Brain pericyte (primary cell): ENCODE data around the gene MAEL.

Experiments
- DNase-seq: peaks from one replicate; pipeline ENCODE4 v3.0.0-alpha.2; 2012; ENCODE audit warnings: low read depth, low spot score

Gene MAEL

DNA sequence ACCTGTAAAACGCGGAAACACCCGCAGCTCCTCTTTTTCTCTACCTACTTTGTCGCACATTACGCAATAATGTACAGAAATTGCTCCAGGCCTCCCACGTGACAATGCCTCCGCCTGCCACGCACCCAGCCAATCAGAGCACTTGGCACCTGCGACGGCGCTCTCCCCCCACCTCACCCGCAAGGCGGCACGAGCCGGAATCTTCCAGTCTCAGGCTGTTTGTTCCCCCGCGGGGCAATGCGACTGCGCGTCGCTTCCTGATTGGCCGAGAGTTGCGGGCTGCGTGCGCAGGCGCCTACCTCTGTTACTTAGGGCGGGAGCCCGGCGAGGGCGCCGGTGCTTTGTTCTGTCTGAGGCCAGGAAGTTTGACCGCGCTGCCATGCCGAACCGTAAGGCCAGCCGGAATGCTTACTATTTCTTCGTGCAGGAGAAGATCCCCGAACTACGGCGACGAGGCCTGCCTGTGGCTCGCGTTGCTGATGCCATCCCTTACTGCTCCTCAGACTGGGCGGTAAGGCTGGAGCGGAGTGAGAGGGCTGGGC lies at the start of gene MAEL:
TSS of gene MAEL (plus strand) at position 307 of the 542 bp plus-strand sequence. CDS start at position 380, 73 bp downstream.
- DNase-seq, result no peak

DNA sequence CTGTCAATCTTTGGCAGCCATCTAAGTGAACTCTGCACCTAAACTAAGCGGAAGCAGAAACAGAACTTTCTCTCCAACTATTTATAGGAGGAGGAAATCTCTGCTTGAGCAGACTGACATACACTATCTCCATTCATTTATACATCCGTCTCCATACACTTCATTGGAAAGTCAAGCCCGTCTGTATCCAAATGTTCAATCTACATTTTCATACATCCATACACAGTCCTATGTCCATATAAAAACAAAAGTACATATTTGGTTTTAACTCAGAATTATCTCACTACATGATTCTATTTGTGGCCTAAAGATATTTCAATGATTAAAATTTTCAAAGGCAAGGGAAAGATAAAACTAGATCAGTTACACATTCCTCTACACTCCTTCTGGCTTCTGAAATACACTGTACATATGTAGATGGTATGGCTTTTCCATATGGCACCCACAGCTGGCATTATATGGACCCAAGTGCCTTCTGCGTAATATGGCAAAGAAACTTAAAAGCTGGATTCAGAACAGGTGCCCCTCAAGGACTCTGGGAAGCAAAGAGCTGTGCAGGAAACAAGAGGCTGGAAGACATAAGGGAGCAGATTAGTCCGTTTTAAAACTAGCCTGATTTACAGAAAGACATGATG lies 49.2 kb upstream of the MAEL start:
- no peak for DNase-seq

DNA sequence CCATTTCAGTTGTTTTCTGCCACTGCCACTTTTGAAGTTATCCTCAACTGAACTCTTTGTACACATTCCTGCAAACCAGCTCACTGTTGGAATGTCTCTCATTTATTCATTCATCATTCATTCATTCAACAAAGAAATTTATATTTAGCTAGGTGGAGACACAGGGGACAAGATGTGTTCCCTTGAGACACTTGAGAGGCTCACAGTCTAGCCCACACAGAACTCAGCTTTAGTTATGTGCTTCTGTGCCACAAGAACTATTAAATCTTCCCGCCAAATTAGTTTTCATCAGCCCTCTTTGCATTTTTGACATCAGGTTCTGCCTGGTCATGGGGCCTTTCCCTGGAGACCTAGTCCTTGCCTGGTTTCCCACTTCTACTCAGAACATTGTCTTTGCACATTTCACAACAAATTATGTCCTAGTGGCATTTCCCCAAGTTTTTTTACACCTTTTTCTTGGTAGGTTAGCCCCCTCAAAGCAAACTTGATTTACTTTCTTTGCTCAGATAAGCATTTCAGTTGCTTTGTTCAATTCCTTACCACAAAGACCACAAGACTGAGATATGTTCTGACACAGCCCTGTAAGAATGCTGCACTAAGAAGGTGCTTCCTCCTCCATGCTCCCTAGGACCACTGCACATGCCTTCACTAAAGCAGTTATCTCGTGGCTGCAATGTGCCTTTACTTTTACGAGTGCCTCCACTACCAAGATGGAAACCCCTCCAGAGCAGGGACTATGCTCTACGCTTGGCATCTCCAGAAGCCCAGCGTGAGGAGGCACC lies 44.7 kb upstream of the MAEL start:
- DNase-seq, result no peak

DNA sequence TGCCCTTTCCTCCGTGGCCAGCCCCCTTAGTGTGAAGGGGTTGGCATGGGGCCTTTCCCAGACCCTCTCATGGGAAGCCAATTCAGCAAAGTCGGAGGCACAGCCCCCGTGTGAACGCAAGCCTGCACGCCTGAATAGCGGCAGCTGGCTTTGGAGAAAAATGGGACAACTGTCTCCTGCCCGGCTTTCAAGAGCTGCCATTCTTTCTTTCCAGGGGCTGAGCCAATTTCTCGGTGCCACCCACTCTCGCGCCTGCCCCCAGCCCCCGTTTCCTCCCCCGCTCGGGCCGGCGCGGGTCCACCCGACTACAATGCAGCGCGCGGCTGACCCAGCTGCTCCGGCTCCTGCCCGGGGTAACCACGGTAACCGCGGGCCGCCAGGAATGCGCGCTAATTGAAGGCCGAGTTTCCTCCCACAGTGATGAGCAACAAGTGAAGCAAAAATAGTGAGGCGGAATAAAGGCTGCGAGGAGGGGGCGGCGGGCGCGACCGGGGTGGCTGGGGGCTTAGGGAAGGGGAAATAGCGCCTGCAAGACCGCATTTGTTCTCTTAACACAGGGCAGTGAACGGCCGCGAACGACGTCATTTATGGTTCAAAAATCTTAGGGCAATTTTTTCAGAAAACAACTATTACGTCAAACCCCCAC lies 41.6 kb upstream of the MAEL start:
- no peak for DNase-seq

DNA sequence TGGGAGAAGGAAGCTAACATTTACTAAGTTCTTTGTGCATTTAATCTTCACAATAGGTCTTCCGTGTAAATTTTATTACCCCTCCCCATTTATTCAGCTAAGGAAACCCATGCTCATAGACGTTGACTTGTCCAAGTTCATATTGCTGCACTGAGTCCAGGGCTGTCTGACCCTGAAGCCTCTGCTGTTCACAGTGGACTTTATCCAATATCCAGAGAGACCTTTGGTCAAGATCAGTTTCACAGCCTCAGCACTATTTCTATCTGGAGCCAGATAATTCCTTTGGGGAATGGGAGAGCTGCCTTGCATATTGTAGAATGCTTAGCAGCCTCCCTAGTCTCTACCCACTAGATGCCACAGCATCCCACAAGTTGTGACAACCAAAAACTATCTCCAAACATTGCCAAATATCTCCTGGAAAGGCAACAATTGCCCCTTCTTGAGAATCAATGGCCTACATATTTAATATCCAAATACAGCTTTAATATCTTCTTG lies 40.2 kb upstream of the MAEL start:
- no peak for DNase-seq

DNA sequence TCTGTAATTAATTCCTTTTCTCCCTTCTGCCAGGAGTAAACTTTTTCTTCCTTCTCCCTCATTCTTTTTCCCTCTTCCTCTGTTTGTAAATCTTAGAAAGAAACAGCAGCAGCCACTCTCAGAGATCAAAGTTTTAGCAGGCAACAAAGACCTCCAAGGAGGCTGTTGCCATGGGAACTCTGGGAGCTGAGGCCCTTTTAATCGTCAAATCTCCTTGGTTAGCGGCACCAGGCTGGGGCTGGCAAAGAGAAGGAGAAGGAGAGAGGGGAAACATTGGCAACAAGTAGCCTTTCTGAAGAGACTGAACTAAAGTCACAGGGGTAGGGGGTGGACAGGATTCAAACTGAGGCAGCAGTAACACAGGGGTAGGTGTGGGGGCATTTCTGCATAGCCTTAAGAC lies 38.9 kb upstream of the MAEL start:
- no peak for DNase-seq

DNA sequence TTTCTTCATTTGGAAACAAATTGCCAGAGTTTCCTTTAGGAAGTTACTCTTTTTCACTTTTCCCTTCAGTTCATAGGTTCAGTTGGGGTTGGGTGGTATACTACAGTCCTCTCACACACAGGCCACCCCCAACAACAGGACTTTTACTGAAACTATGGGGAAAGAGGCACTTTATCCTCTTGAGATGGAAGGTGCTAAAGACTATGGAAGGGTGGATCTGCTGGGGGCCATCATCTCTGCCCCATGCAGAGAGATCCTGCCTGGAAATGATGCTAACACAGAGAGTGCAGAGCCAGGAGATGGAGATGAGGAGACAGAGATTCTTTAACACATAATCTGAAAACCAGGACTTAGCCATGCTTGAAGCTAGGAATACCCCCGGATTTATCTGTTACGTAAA lies 38.0 kb upstream of the MAEL start:
- DNase-seq, result no peak

DNA sequence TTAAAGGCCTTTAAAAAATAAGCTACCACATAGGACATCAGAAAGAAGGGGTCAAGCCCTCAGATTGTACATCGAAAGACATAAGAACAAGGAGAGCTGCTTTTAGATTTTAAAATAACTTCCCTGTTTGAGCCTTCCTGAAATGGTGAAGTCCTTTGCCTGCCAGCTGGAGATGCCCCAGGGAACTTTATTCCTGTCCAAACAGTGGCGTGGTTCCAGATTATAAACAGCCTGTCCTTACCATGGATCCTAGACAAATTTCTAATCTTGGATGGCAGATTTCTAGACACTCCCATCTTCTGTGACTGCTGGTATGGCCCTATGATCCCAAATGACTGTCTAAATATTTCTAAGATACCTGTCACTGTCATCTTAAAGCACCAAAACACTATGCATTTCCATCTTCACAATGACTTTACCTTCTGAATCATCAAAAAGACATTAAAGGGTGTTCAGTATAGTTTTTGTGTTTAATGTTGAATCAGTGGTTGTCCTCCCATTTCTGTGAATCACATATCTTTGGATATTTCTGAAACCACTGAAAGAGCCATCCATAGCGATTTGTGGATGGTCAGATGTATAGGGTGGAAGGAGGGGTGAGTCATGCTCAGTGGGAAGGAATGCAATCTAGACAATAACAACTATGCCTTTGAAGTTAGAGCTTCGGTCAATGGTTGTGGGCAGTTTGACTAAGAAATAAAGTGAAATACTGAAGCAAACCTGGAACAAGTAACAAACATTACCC lies 36.9 kb upstream of the MAEL start:
- DNase-seq, result no peak

DNA sequence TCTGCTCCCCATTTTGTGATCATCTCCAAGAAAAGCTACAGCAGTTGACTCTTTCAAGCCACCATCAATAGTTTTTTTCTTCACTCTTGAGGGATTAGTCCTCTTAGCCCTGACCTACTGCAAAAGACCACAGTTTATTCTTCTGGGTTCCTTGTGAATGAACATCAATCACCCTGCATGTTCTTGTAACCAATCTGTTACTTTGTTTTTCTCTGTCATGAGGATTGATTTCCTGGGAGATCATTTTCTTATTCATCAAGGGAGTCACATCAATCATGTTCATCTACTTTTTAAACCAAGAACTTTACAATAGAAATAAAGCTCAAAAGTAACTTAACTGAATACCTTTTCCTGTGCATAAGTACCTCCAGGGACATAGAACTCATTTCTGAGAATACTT lies 35.6 kb upstream of the MAEL start:
- no peak for DNase-seq

DNA sequence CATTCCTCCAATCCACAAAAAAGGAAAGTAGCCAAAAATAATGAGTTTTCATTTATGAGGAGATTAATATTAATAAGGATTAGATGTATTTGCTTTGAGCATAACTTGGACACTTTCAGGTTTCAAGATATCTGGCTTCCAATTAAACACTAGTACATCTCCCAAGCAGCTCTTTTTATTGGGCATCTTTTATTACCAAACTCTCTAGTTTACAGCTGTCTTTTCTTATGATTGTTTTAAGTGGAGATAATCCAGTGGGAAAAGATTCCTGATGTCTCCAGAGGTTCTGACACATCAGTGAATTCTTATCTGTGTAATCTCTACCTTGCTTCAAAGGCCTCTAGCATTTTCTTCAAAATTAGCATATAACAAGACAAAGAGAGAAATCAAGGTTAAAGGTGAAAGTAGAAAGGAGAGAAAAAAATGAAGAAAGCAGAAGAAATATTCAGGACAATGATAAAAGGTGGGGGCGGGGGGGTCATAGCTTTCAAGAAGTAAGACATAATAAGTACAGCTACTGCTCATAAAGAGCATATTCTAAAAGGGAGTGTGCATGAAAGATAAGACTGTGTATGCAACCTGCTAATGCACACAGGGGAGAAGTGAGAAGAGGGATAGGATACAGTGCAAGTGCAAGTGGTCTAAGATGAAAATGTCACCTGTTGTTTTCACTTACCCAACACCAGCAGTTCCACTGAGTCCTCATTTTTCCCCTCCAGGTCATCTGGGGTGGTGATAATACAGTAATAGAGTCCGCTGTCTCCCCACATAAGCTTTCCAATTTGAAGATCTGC lies 32.8 kb upstream of the MAEL start:
- no peak for DNase-seq

DNA sequence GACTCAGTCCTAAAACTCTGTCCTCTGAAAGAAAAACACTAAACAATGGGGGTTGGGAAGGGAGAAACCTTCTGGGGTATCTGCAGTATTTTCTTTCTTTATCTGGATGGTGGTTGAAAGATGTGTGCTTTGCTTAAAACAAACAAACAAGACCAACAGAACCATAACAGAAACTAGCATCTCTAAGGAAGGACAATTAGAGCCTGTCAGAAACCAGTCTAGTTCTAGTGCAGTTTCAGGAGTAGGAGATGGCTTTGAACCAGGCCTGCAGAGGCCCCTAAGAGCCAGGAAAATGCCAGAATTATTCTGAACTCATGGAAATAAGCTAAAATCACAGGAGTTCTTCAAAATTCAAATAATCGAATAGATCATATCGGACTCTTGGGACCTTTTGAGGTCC lies 32.2 kb upstream of the MAEL start:
- no peak for DNase-seq

DNA sequence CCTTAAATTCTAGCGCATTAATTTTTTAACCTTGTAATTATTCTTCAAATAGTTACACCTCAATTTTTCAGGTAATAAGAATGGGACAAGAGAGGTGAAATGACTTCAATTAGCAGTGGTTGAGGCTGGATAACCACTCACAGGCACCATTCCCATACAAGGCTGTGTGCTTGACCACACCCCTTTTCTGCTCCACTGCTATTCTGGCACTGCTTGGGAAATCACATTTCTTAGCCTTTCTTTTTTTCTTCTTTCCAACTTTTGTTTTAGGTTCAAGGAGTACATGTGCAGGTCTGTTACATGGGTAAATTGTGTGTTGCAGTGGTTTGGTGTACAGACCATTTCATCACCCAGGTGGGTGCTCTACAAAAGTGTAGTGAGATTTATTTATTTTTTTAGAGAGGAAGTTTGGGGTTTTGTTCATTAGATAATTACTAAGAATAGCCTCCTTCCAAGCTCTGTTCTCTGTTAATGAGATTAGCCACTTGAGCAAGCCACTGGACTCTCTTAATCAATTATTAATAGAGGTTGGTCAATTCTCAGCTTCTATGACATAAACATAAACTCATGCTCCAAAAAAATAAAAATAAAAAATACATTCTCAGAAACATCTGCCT lies 28.1 kb upstream of the MAEL start:
- DNase-seq, result no peak

DNA sequence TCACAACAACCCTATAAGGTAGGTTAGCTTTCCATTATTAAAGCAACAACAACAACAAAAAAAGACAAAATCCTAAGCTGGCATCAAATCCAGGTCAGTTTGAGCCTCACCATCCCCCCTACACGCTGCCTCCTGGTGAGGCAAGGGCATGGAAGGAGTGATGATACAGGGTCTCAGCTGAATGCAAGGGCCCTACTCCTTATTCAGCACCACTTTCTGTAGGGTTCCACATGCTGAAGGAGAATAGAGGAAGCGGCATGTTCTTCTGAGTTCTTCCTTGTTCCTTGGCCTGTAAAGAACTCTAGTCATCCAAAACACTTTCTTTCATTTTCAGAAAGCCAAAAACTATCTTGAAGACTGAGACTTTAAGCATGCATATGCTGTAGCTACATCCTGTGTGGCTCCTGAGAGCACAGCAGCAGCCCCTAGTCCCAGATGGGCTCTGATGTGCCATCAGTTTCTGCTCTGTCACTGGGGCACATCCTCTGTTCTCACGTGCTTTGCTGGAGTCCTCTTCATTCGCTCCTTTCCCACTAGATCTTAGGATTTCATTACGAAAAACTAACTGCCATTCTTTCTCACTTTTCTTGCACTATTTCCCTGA lies 19.9 kb upstream of the MAEL start:
- DNase-seq, result no peak

DNA sequence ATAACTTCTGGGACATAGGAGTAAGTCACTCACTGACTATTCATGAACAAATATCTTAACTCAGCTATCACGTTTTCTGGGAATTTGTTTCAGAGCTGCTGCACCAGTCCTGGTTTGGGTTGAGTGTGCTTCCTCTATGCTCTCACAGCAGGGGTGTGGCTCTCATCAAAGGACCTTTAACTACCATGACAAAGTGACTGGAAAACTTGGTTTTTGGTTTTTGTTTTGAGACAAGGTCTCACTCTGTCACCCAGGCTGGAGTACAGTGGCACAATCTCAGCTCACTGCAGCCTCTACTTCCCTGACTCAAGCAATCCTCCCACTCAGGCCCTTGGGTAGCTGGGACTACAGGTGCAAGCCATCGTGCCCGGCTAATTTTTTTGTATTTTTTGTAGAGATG lies 17.8 kb upstream of the MAEL start:
- no peak for DNase-seq

DNA sequence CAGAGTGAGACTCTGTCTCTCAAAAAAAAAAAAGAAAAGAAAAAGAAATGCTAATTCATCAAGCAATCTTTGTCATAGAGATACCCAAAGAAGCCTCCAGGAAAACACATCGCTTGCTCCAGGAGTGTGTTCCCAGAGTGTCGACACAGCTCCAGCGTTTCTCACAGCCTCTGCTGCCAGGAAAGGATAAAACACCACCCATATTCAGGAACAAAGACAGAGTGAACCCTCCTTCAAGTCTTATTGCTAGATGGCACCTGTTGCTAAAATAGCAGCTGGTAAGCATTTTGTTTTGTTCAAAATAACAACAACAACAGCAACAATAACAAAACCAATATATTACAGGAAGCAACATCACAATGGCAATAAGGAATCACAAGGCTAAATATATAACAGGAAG lies 16.9 kb upstream of the MAEL start:
- no peak for DNase-seq

DNA sequence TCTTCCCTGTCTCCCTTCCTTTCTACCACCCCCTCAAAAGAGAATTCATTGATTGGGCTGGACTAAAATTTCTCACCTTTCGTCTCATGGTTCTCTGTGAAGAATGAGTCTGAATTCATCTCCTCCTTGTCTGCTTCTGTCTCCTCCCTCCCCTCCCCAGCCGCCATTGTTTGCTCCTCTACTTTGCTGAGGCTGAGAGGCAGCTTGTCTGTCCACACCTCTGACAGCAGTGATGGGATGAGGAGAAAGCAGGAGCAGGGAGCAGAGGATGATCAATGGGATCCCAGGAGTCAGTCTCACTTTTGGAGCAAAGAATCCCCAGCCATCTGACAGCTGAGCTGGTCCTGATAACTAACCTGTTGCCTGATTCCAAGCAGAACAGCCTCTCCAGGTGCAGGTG lies 16.3 kb upstream of the MAEL start:
- no peak for DNase-seq

DNA sequence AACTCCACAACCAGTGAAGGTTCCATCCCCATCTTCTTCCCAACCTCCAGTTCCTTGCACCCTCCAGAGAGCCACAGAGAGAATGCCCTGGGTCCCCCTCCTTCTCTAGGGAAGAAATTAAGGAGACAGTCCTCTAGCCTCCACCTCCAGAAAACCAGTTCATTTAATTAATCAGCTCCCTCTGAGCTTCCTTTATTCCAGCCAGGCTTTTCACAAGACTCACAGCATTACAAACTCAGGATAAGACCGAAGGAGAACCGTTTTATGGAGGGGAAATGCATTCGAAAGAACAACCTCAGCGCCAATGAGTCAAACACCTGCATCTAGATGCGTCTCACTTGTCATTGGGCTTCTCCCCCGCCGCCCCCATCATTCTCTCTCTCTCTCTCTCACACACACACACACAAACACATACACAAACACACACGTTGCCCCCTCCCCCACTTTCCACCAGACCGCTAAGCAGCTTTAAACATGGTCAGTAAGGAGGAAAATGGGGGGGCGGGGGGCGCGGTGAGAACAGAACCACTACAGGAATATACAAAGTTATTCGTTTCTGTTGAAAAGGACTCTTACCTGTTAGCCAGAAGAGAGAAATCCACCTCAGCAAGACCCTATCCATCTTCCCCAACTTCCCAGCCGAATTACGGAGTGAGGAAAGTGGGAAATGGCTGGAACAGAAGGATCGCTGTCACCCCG lies 14.3 kb upstream of the MAEL start:
- DNase-seq, result no peak

DNA sequence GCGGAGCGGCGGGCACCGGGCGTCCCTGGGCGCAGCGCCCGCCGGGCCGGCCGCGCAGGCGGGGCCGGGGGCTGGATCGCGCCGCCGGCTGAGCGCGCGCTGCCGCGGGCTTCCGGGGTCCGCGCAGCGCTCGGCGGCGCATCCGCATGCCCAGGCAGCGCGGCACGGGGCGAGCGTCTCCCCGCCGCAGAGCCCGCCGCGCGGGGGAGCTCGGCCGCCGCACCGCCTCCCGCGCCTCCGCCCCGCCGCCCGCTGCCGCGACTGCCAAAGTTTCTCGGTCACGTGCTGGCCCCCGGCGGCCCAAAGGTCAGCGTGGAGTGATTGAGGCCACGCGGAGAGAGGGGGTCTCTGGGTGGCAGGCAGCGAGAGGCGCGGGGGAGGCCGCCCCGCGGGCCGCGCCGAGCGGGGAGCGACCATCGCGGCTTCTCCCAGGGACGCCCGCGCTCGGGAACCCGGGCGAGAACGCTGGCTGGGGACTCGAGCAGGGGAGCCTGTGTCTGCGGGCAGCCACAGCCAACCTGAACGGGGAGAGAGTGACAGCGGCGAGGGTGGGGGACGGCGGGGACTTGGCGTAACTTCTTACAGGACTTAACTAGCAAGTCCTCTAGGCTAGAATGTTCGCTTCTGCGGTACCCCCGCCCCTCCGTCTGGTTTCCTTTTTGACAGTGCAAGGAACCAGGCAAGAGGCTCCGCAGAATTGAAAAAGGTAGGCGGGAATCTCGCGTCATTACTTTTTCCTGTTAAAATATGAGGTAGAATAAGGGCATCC lies 13.5 kb upstream of the MAEL start, which contains the start of gene ILDR2:
TSS of gene ILDR2 (minus strand) at position 180 of the 769 bp plus-strand sequence. CDS start 272 bp downstream, outside the sequence.
- DNase-seq, result no peak

DNA sequence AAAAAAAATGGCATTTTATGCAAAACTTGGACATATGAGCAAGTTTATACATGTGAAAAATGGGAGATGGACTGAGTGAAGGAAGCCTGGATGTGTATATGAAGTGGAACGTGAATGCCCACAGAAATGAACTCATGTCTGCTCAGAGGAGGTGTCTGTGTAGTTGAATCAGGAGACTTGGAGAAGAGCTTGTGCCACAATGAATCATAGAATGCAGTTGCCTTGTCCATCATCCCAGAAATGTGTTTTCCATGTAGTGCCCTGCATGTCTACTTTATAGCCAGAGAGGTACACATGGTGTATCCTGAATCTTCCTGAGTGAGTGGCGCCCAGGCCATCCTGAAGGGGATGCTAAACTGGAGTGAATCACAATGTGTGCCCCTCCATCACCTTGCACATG lies 11.1 kb upstream of the MAEL start:
- no peak for DNase-seq
